ENCODE data around the gene FAM210B.
A peak's percentile ranks its signal among the peaks of the same experiment; 100 is the strongest.
"Not testable (repeated sequence)": the region's sequence is repeated elsewhere in the genome, so short reads cannot be mapped to it uniquely, and the experiment has no call there.

FAM210B gene

GRCh38 chr20:56328861-56329260, 29.9 kb upstream of the FAM210B start:
- H3K9me3 ChIP-seq (ENCODE audit: control insufficient read depth, insufficient read depth, low read length): no peaks in the 10 kb centered on the region

GRCh38 chr20:56336709-56337108, 22.1 kb upstream of the FAM210B start:
- not testable (repeated sequence) for H3K36me3 ChIP-seq (ENCODE audit: control insufficient read depth, low read length); H3K9me3 ChIP-seq (ENCODE audit: control insufficient read depth, insufficient read depth, low read length); H4K20me1 ChIP-seq (ENCODE audit: control insufficient read depth, insufficient read depth, low read depth, low read length); H3K9me2 ChIP-seq (replicated peaks; ENCODE audit: control insufficient read depth, low read length); H3K27me3 ChIP-seq (ENCODE audit: control insufficient read depth, low read length); H3K4me2 ChIP-seq (ENCODE audit: low read length); H3F3A ChIP-seq (ENCODE audit: control insufficient read depth, insufficient read depth); H3K79me2 ChIP-seq (ENCODE audit: control insufficient read depth, low read length); H3K4me3 ChIP-seq (ENCODE audit: low read length); H3K27ac ChIP-seq (ENCODE audit: low read depth, low read length); H3K4me1 ChIP-seq (ENCODE audit: control insufficient read depth, low read length)

More at GRCh38 chr20:56328861-56329260, 29.9 kb upstream of the FAM210B start:
- TF ChIP-seq EZH2phosphoT487 (IDR thresholded peaks at IDR 0.05; ENCODE audit: borderline replicate concordance, low read length) (no peak), CTCF (IDR thresholded peaks at IDR 0.05; ENCODE audit: low read depth, low read length, poor library complexity, severe bottlenecking) (no peak)
- no peaks in the 10 kb centered on the region for H3K27me3 ChIP-seq (ENCODE audit: control insufficient read depth, low read length)
- H3K4me1 ChIP-seq (ENCODE audit: control insufficient read depth, low read length): no peaks in the 10 kb centered on the region
- H3K79me2 ChIP-seq (ENCODE audit: control insufficient read depth, low read length): no peaks in the 10 kb centered on the region
- no peaks in the 10 kb centered on the region for H3K9me2 ChIP-seq (replicated peaks; ENCODE audit: control insufficient read depth, low read length)
- H3K27ac ChIP-seq (ENCODE audit: low read depth, low read length): no peak overlapping the region
- H4K20me1 ChIP-seq (ENCODE audit: control insufficient read depth, insufficient read depth, low read depth, low read length): no peaks in the 10 kb centered on the region
- no peak overlapping the region for H3K4me3 ChIP-seq (ENCODE audit: low read length)
- H3K36me3 ChIP-seq (ENCODE audit: control insufficient read depth, low read length): no peaks in the 10 kb centered on the region
- H3F3A ChIP-seq (ENCODE audit: control insufficient read depth, insufficient read depth): no peaks in the 10 kb centered on the region
- no peak overlapping the region for H3K4me2 ChIP-seq (ENCODE audit: low read length)

GRCh38 chr20:56342783-56343182, 16.0 kb upstream of the FAM210B start:
- no peak for TF ChIP-seq EZH2phosphoT487 (IDR thresholded peaks at IDR 0.05; ENCODE audit: borderline replicate concordance, low read length)
- TF ChIP-seq CTCF (IDR thresholded peaks at IDR 0.05; ENCODE audit: low read depth, low read length, poor library complexity, severe bottlenecking): no peak
- Histone ChIP-seq H3K27ac (ENCODE audit: low read depth, low read length) (no peak overlapping the region), H3K9me3 (ENCODE audit: control insufficient read depth, insufficient read depth, low read length) (no peaks in the 10 kb centered on the region), H3K36me3 (ENCODE audit: control insufficient read depth, low read length) (no peaks in the 10 kb centered on the region), H4K20me1 (ENCODE audit: control insufficient read depth, insufficient read depth, low read depth, low read length) (no peaks in the 10 kb centered on the region), H3K79me2 (ENCODE audit: control insufficient read depth, low read length) (no peaks in the 10 kb centered on the region), H3F3A (ENCODE audit: control insufficient read depth, insufficient read depth) (no peaks in the 10 kb centered on the region), H3K9me2 (replicated peaks; ENCODE audit: control insufficient read depth, low read length) (no peaks in the 10 kb centered on the region), H3K4me1 (ENCODE audit: control insufficient read depth, low read length) (no peaks in the 10 kb centered on the region), H3K4me3 (ENCODE audit: low read length) (no peak overlapping the region), H3K27me3 (ENCODE audit: control insufficient read depth, low read length) (no peaks in the 10 kb centered on the region; the same call in 1 of the 2 replicates), H3K4me2 (ENCODE audit: low read length) (no peak overlapping the region)

- H3F3A ChIP-seq (ENCODE audit: control insufficient read depth, insufficient read depth): no peaks in the 10 kb centered on the region
- no peak overlapping the region for H3K4me2 ChIP-seq (ENCODE audit: low read length)
- no peaks in the 10 kb centered on the region for H3K4me1 ChIP-seq (ENCODE audit: control insufficient read depth, low read length)
- H4K20me1 ChIP-seq (ENCODE audit: control insufficient read depth, insufficient read depth, low read depth, low read length): no peaks in the 10 kb centered on the region
- H3K36me3 ChIP-seq (ENCODE audit: control insufficient read depth, low read length): no peaks in the 10 kb centered on the region
- no peaks in the 10 kb centered on the region for H3K9me2 ChIP-seq (replicated peaks; ENCODE audit: control insufficient read depth, low read length)
- no peaks in the 10 kb centered on the region for H3K79me2 ChIP-seq (ENCODE audit: control insufficient read depth, low read length)
- H3K27me3 ChIP-seq (ENCODE audit: control insufficient read depth, low read length): no peaks in the 10 kb centered on the region; the same call in 1 of the 2 replicates
- TF ChIP-seq EZH2phosphoT487 (IDR thresholded peaks at IDR 0.05; ENCODE audit: borderline replicate concordance, low read length) (no peak), CTCF (IDR thresholded peaks at IDR 0.05; ENCODE audit: low read depth, low read length, poor library complexity, severe bottlenecking) (peak; percentile 77)
- no peak overlapping the region for H3K4me3 ChIP-seq (ENCODE audit: low read length)
- no peak overlapping the region for H3K27ac ChIP-seq (ENCODE audit: low read depth, low read length)
- H3K9me3 ChIP-seq (ENCODE audit: control insufficient read depth, insufficient read depth, low read length): no peaks in the 10 kb centered on the region
These were observed 14.9 kb upstream of the FAM210B start for GRCh38 chr20:56343861-56344381.
